ENCODE data around the gene HACL1. TPM values are rescaled to one million over a fixed set of nuclear protein-coding genes. Genes with fewer than 3 reads are reported as not detected.

HACL1 gene
- total and polyA plus RNA-seq, 2 donors (not counting 1 experiment from before 2014, with no cell fraction given) = 20.8 to 38.7 TPM

DNA sequence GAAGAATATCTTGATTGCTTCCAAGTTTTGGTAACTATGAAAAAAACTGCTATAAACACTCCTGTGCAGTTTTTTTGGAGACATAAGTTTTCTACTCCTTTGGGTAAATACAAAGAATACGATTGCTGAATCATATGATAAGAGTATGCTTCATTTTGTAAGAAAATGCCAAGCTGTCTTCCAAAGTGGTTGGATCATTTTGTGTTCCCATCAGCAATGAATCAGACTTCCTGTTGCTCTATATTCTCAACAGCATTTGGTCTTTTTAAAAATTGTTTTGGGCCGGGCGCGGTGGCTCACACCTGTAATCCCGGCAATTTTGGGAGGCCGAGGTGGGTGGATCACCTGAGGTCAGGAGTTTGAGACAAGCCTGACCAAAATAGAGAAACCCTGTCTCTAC lies 14.7 kb upstream of the HACL1 start:
- no peak overlapping the region for H3K4me3 Mint-ChIP-seq
- no peaks in the 10 kb centered on the region for H4K20me1 ChIP-seq (ENCODE audit: control insufficient read depth, insufficient read depth, low read length, poor library complexity, severe bottlenecking)
- ATAC-seq (ENCODE audit: low read depth) (no peak), DNase-seq (no peak)
- H2AFZ ChIP-seq (ENCODE audit: insufficient read depth, low read depth, low read length, poor library complexity, severe bottlenecking) = no peak overlapping the region
- H3K27ac ChIP-seq (ENCODE audit: low read length in 2 of 2) = no peak overlapping the region
- TF ChIP-seq EZH2 (IDR thresholded peaks at IDR 0.05; ENCODE audit: borderline replicate concordance, insufficient read depth, low read depth, low read length, poor library complexity, severe bottlenecking) = no peak
- TF ChIP-seq, protein P1, sequence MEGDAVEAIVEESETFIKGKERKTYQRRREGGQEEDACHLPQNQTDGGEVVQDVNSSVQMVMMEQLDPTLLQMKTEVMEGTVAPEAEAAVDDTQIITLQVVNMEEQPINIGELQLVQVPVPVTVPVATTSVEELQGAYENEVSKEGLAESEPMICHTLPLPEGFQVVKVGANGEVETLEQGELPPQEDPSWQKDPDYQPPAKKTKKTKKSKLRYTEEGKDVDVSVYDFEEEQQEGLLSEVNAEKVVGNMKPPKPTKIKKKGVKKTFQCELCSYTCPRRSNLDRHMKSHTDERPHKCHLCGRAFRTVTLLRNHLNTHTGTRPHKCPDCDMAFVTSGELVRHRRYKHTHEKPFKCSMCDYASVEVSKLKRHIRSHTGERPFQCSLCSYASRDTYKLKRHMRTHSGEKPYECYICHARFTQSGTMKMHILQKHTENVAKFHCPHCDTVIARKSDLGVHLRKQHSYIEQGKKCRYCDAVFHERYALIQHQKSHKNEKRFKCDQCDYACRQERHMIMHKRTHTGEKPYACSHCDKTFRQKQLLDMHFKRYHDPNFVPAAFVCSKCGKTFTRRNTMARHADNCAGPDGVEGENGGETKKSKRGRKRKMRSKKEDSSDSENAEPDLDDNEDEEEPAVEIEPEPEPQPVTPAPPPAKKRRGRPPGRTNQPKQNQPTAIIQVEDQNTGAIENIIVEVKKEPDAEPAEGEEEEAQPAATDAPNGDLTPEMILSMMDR (IDR thresholded peaks at IDR 0.05) = no peak
- CTCF ChIA-PET = no interaction called here
- peaks cover 0 to 1% of the 10 kb centered on the region in 2 experiments for H3K36me3 ChIP-seq (replicated peaks in 1 of 2; ENCODE audit: control extremely low read depth in 1 of 2, control insufficient read depth in 1 of 2, extremely low read depth in 1 of 2, insufficient read depth in 2 of 2, low read length in 1 of 2)
- H3K9me3 ChIP-seq (ENCODE audit: control extremely low read depth in 1 of 3, control insufficient read depth in 2 of 3, insufficient read depth in 1 of 3, low read length in 2 of 3) = peaks cover 3 to 19% (median 13%) of the 10 kb centered on the region in 3 donors
- H3K27me3 ChIP-seq (replicated peaks in 1 of 4; ENCODE audit: control extremely low read depth in 1 of 4, control insufficient read depth in 3 of 4, insufficient read depth in 4 of 4, low read length in 3 of 4) = no peaks in the 10 kb centered on the region
- H3K4me1 ChIP-seq (ENCODE audit: control insufficient read depth in 2 of 2, insufficient read depth in 2 of 2, low read length in 2 of 2) = no peaks in the 10 kb centered on the region
- no peak overlapping the region for H3K4me2 ChIP-seq (replicated peaks; ENCODE audit: low read depth, low read length, poor library complexity, severe bottlenecking)
- H3K4me1 Mint-ChIP-seq = no peaks in the 10 kb centered on the region
- no peak overlapping the region for H3K27ac Mint-ChIP-seq
- peaks cover 10% of the 10 kb centered on the region for H3K79me2 ChIP-seq (ENCODE audit: control insufficient read depth, insufficient read depth, low read length)
- no peak overlapping the region for H3K9ac ChIP-seq (ENCODE audit: low read length)
- WGBS (ENCODE audit: insufficient coverage) = 100% methylated on average over 1 of the region's 6 CpGs
- H3K9me3 Mint-ChIP-seq (ENCODE audit: insufficient read depth) = peaks cover 9% of the 10 kb centered on the region
- POLR2A ChIA-PET = no interaction called here
- no peak overlapping the region for H3K4me3 ChIP-seq (ENCODE audit: control extremely low read depth in 1 of 5, extremely low read depth in 1 of 5, insufficient read depth in 1 of 5, low read depth in 2 of 5, low read length in 4 of 5)
- H3K27me3 Mint-ChIP-seq = no peaks in the 10 kb centered on the region
- intact Hi-C loops (cut with micrococcal nuclease) = no loop called here

- H3K4me2 ChIP-seq (replicated peaks; ENCODE audit: low read depth, low read length, poor library complexity, severe bottlenecking) = no peak overlapping the region
- POLR2A ChIA-PET = no interaction called here
- no peaks in the 10 kb centered on the region for H3K27me3 Mint-ChIP-seq
- whole genome bisulfite sequencing (ENCODE audit: insufficient coverage) = 100% methylated on average over 1 of the region's 1 CpG
- TF ChIP-seq, protein P1 (IDR thresholded peaks at IDR 0.05) = no peak
- no peak for TF ChIP-seq EZH2 (IDR thresholded peaks at IDR 0.05; ENCODE audit: borderline replicate concordance, insufficient read depth, low read depth, low read length, poor library complexity, severe bottlenecking)
- no peak overlapping the region for H3K27ac ChIP-seq (ENCODE audit: low read length in 2 of 2)
- H3K9ac ChIP-seq (ENCODE audit: low read length) = no peak overlapping the region
- H3K4me1 Mint-ChIP-seq = no peaks in the 10 kb centered on the region
- H3K36me3 ChIP-seq (replicated peaks in 1 of 2; ENCODE audit: control extremely low read depth in 1 of 2, control insufficient read depth in 1 of 2, extremely low read depth in 1 of 2, insufficient read depth in 2 of 2, low read length in 1 of 2) = no peaks in the 10 kb centered on the region
- peaks cover 11% of the 10 kb centered on the region for H3K79me2 ChIP-seq (ENCODE audit: control insufficient read depth, insufficient read depth, low read length)
- CTCF ChIA-PET = no interaction called here
- H4K20me1 ChIP-seq (ENCODE audit: control insufficient read depth, insufficient read depth, low read length, poor library complexity, severe bottlenecking) = no peaks in the 10 kb centered on the region
- H3K27me3 ChIP-seq (replicated peaks in 1 of 4; ENCODE audit: control extremely low read depth in 1 of 4, control insufficient read depth in 3 of 4, insufficient read depth in 4 of 4, low read length in 3 of 4) = no peaks in the 10 kb centered on the region
- no peak overlapping the region for H3K4me3 ChIP-seq (ENCODE audit: control extremely low read depth in 1 of 5, extremely low read depth in 1 of 5, insufficient read depth in 1 of 5, low read depth in 2 of 5, low read length in 4 of 5)
- DNase-seq = no peak
- H3K9me3 Mint-ChIP-seq (ENCODE audit: insufficient read depth) = peaks cover 9% of the 10 kb centered on the region
- H3K27ac Mint-ChIP-seq = no peak overlapping the region
- H3K9me3 ChIP-seq (ENCODE audit: control extremely low read depth in 1 of 3, control insufficient read depth in 2 of 3, insufficient read depth in 1 of 3, low read length in 2 of 3) = peaks cover 2 to 10% (median 4%) of the 10 kb centered on the region in 3 donors
- intact Hi-C loops (cut with micrococcal nuclease) = no loop called here
- ATAC-seq (ENCODE audit: low read depth) = no peak
- no peak overlapping the region for H2AFZ ChIP-seq (ENCODE audit: insufficient read depth, low read depth, low read length, poor library complexity, severe bottlenecking)
- no peaks in the 10 kb centered on the region for H3K4me1 ChIP-seq (ENCODE audit: control insufficient read depth in 2 of 2, insufficient read depth in 2 of 2, low read length in 2 of 2)
- no peak overlapping the region for H3K4me3 Mint-ChIP-seq
Measured at GRCh38 chr3:15614958-15615357, 13.6 kb upstream of the HACL1 start.

All from B cell (primary cell).